GM18519 (cell line): ENCODE results near the gene ABCA1.
"Not testable (repeated sequence)": the region's sequence is repeated elsewhere in the genome, so short reads cannot be mapped to it uniquely, and the experiment has no call there.

ENCODE experiments used
- ATAC-seq: cut with Tn5 transposase; IDR thresholded peaks from one replicate; pipeline ENCODE4 v1.9.1; 2021; ENCODE audit warnings: mild to moderate bottlenecking, moderate library complexity; ENCODE audit not compliant: unreplicated experiment, low FRiP score

Gene ABCA1

DNA sequence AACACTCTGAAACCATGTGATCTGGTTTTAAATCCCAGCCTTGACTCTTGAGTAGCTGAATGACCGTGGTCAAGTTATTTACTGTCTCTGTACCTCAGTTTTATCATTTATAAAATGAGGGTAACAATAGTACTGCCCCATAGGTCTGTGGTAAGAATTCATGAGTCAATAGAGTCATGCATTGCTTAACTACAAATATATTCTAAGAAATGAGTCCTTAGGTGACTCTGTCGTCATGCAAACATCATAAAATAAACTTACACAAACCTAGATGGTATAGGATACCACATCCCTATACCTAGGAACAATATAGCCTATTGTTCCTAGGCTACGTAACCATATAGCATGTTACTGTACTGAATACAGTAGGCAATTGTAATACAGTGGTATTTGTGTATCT, 20.3 kb upstream of the ABCA1 start:
- no peak for ATAC-seq

DNA sequence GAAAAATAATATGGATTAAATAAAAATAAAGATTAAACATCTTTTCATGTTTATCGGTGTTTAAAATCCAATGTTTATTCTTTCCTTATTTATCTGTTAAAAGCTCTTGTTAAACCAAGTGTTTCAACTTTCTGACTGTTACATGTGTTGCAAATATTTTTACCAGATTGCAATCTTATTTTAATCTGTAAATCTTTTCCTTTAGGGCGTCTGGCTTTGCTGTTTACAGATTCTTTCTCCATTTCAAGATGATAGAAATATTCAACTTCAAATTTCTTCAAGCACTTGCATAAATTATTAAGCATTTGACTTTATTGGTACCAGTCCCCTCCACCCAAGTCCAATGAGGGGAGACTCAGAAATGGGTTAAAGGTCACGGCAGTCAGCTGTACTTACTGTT, 16.9 kb upstream of the ABCA1 start:
- ATAC-seq: no peak

GRCh38 chr9:104944356-104944755, 16.4 kb upstream of the ABCA1 start:
- no peak for ATAC-seq

DNA sequence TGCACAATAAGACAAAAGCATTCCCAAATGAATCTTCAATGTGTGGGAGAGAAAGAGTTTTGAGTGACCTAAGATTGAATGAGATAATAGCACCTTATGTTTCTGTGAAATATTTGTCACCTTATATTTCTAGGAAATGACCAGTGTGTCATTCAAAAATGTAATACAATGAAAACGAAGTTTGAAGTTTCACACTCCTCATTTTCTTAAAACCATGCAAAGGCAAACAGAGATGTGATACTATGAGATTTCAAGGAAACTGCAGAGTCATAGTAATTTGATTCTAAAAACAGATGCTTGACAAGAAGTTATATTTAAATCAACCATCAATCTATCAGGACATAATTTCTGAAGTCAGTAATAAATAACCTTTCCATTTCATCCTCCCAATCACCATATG, 13.6 kb upstream of the ABCA1 start:
- no peak for ATAC-seq

GRCh38 chr9:104936291-104936690, 8.3 kb upstream of the ABCA1 start:
- no peak for ATAC-seq

GRCh38 chr9:104935501-104935810, 7.5 kb upstream of the ABCA1 start:
- ATAC-seq: not testable (repeated sequence)

DNA sequence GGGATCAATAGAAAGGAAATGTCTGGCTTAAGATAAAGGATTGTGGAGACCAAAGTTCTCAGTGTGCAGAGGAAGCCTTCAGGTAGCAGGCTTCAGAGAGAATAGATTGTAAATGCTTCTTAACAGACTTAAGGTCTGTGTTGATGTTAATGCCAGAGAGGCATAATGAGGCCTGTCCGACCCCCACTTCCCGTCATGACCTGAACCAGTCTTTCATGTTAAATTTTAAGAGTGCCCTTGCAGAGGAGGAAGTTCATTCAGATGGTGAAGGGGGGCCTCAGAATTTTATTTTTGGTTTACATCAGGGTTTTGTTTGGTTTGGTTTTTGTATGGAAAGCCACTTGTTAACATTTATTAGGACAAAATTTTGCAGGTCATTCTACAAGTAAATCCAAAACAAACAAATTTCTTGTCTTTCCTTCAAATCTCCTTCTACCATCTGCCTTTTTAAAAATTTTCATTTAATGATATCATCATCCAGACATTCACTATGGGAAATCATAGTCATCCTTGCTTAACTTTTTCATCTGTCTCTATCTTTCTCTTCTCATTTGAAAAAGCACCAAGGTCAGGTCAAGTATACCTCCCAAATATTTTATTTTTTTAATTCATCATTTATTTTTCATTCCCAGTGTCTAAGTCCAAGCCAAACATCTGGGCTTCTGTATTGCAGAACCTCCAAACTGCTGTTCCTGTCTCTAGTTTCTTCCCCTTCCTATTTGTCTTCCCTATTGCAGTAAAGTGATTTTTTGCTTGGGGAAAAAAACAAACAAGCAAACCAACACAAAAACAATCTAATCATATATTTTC, 6.9 kb upstream of the ABCA1 start:
- ATAC-seq: no peak

GRCh38 chr9:104933091-104933490, 5.1 kb upstream of the ABCA1 start:
- not testable (repeated sequence) for ATAC-seq

DNA sequence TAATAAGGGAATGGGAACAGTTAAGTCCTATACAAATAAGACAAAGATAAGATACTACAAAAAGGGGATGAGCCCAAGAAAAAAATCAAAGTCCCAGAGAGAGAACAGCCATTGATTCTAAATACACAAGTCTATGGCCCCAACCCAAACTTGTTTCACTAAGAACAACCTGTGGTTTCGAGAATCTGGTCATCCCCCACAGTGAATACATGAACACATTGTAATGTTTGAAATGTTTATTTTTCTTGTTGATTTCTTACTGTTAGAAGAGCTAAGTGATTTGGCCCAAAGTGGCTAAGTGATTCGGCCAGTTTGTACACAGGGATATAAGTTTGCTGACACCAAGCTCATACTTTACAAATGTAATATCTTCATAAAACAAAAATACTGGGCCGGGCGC, 3.3 kb upstream of the ABCA1 start:
- no peak for ATAC-seq

GRCh38 chr9:104927216-104927911, 591 bp downstream of the ABCA1 start:
- ATAC-seq: no peak

DNA sequence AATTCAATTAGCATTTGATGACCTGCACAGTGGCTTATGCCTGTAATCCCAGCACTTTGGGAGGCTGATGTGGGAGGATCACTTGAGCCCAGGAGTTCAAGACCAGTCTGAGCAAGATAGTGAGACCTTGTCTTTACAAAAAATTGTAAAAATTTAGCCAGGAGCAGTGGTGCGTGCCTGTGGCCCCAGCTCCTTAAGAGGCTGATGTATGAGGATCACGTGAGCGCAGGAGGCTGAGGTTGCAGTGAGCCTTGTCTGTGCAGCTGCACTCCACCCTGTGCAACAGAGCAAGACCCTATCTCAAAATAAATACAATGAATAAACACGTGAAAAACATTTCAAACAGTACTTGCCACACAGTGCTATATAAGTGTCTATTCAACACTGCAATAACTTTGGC, 4.2 kb downstream of the ABCA1 start:
- ATAC-seq: peak; percentile 80

GRCh38 chr9:104923289-104923688, 4.7 kb downstream of the ABCA1 start:
- no peak for ATAC-seq

DNA sequence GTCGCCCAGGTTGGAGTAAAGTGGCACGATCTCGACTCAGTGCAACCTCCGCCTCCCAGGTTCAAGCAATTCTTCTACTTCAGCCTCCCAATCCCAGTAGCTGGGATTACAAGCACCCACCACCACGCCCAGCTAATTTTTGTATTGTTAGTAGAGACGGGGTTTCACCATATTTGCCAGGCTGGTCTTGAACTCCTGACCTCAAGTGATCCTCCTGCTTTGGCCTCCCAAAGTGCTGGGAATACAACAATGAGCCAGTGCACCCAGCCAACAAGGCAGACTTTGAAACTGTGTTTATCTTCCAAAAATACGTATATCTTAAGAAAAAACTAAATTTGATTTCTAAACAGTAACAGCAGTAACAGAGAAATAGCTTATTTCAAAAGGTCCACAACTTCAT, 5.2 kb downstream of the ABCA1 start:
- ATAC-seq: not testable (repeated sequence)

GRCh38 chr9:104921067-104921741, 6.8 kb downstream of the ABCA1 start:
- peak; percentile 54 for ATAC-seq

- no peak for ATAC-seq
These were observed 12.2 kb downstream of the ABCA1 start for GRCh38 chr9:104915753-104916152.

GRCh38 chr9:104915049-104915448, 12.9 kb downstream of the ABCA1 start:
- no peak for ATAC-seq

DNA sequence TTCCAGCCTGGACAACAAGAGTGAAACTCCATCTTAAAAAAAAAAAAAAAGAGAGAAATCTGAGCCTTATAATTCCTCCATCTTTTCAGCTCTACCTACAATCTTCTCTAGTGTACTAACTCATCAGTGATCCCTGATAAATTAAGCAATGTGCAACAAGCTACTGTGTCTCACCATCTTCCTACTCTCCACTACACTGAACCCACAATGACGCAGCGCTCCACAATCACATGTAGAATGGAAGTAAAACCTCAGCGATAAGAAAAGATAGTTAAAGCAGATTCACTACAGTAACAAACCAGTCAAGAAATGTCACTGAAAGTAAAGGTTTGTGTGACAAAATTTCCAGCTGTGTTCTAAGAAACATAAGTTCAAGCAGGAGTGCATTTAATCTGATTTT, 13.5 kb downstream of the ABCA1 start:
- ATAC-seq: no peak

DNA sequence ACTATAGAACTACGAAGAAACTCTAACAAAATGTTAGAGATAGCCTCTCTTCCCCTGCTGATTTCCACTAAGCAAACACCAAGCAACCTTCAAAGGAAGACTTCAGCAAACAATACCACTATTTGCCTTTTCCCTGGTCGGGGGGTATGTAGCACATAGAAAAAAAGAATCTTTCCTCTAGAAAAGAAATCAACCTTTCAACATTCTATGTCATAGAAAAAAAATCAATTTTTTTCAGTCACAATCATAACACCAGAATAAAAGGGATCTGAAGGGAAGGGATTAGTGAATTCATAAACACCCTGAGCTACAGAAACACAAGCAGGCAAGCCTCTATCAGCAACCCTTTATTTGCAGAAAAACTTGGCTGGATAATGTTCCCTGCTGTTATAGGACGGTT, 15.3 kb downstream of the ABCA1 start:
- no peak for ATAC-seq

DNA sequence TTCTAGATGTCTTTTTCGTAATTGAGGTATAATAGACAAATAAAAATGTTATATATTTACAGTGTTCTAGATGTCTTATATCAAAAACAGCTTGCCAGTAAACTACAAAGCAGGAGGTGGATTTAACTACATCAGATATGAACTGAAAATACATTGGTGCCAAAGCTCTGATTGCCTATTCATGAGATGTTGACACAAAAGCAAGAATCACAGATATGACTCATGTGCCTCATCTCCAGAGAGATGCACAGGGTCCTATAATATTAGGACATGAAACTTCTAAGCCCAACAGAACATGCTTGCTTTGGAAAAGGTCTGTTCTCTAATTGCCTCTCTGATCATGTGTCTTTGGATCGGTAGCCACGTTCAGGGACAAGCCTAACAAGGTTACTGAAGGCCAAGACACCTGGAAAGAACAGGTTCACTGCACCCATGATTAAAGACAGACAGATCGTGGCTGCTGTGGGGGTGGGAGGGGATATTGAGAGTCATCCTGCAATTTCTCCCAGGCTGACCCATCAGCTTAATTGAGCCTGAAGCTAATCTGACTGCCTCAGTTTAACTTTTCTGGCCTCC, 16.8 kb downstream of the ABCA1 start:
- ATAC-seq: no peak

DNA sequence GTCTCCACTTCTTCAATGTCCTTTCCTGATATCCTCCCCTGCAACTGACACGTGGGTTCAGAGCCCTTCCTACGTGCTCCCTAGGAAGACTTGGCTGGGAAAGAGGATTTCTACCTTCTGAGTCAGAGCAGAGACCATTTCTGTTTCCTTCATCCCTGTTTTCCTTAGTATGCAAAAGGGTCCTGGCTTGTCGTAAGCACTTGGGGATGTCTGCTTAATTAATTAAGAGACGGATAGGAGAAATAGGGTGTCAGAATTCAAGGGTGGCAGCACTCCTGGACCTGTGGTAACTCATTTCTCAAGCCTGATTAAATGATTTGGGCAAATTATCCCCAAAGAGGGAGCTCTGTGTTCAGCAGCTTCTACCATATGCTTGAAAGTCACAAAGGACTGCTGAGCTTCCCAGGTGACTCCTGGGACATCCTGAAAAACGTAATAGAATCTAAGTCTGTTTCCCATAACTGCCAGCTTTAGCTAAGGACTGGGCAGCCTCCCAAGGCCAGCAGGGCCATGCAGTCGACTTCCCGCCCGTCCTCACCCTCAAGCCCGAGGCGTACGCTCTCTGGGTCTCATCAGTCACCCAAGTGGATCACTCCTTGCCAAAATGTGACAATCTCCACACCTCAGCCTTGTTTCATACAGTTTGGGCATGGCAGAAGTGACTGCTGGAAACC, 20.5 kb downstream of the ABCA1 start:
- no peak for ATAC-seq
